Stimulated activated CD8-positive, alpha-beta memory T cell treated with anti-CD3 and anti-CD28 coated beads, Interleukin-12 subunit alpha, Interleukin-12 subunit beta, amount 100 ng/mL, for 4 hours (primary cell): ENCODE measurements around the gene RARS2.

Experiments
- DNase-seq: peaks from one replicate; pipeline ENCODE4 v3.0.0-alpha.2; 2020; ENCODE audit warnings: low read depth

RARS2 gene

GRCh38 chr6:87573307-87574024 lies 16.3 kb downstream of the RARS2 start:
- DNase-seq: no peak

GRCh38 chr6:87572883-87573282 lies 16.9 kb downstream of the RARS2 start:
- no peak for DNase-seq

DNA sequence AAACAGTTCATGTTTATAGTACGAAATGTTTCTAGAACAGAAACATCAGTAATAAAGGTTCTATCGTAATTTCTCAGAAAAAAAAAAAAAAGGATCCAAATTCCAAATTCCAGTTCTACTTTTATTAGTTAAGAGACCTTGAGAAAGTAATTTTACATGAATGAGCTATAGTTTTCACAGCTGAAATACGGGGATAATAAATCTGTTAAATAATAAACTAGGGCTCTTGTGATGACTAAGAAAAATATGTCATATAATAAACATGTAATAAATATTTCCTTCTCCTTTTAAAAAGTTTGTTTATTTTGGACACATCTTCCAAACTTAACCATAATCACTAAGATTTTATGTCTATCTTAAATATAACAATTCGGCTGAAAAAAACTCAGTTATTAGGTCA lies 17.8 kb downstream of the RARS2 start:
- DNase-seq: no peak

GRCh38 chr6:87561017-87561416 lies 28.8 kb downstream of the RARS2 start:
- DNase-seq: no peak

- DNase-seq: no peak
Measured at GRCh38 chr6:87558446-87558845, 31.3 kb downstream of the RARS2 start.

DNA sequence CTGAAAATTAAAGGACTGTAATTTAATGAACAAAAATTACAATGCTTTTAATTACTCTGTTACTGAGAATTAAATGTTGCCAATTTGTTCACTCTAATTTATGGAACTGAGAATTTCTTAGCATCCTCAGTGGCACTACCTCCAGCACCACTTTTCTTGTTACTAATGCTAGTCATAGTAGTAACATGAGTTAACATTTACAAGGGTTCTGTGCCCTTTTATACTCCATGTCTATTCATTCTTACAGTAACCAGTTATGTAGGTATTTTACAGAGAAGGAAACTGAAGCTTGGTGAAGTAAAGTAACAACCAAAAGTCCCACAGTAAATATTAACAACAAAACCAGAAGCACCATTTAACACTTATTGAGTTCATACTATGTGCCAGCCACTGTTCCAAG lies 34.3 kb downstream of the RARS2 start:
- no peak for DNase-seq

GRCh38 chr6:87553159-87553765 lies 36.5 kb downstream of the RARS2 start:
- DNase-seq: no peak

GRCh38 chr6:87551799-87552198 lies 38.0 kb downstream of the RARS2 start:
- no peak for DNase-seq

DNA sequence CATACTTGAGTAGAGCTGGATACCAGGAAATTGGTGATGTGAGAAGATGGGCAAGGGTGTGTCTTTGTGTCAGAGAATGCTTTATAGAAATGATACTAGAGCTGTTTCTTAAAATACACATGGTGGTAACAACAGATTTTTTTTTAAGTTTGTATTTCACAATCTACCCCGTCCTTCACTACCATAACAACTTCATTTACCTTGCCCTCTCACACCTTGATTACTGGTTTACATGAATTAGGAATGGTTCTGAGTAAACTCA lies 45.4 kb downstream of the RARS2 start:
- DNase-seq: no peak

DNA sequence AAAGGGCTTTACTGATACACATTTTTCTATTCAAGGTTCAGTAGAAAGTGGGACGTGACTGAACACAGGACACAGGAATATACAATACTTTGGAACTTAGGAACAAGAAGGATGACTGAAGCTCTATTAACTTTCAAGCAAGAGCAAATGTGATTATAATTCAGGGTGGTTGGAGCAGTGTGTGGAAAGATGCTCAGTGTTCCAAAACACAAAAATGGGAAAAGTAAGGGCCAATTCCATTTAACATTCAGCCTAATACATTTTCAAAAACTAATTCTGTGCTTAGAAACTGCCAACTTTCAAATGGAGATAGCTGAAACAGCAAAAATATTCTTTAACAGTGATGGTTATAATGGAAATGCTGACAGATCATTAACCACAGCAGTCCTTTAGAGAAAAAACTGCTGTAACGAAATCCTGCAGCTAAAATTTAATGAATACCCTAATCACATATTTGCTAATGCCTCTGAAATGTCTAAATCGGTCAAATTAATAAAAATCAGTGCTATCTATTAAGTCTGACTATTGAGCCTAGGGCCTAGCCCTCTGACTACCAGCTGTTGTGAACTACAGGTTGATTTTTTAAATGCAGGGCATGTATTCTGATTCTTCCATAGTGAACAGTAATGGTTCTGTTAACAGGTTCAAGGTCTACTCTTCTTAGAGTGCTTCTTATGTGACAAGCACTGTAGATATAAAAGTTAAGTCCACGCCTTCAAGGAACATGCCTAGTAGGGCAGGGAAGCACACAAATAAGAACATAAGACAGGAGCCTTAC lies 45.9 kb downstream of the RARS2 start:
- DNase-seq: no peak

GRCh38 chr6:87541744-87542143 lies 48.0 kb downstream of the RARS2 start:
- DNase-seq: no peak

GRCh38 chr6:87541041-87541440 lies 48.7 kb downstream of the RARS2 start:
- no peak for DNase-seq

DNA sequence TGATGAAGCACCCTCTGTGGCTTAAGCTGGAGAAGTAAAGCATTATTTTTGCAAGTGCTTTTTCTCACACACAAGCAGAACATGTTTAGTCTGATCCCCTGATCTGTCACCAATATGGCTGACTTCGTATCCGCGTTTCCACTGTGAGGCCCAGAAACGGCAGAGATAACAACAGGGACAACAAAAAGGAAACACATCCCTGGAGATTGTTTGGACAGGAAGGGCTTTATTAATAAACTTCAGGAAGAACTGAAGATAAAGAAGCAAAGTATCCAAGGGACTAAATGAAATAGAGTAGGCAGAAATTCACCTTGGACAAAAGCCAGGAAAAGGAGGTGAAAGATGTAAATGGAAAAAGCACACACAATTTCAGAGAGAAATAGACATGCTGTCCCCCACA lies 49.2 kb downstream of the RARS2 start:
- no peak for DNase-seq

DNA sequence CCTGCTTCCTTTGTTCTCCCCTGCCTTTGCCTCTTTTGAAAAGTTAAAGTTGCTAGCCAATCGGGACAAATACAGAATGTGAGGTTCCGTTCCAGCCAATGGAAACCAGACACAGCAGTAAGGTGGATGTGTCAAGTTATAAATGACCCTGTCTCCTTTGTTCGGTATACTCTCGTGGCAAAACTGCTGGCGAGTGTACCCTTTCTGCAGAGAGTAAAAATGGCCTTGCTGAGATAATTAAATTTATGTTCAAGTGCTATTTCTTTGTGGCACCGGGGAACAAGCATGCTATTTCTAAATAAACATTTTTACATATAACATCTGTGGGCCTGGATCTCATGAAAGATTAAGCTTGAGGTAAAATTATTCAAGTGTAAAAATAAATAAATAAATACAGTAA lies 50.2 kb downstream of the RARS2 start:
- DNase-seq: no peak

DNA sequence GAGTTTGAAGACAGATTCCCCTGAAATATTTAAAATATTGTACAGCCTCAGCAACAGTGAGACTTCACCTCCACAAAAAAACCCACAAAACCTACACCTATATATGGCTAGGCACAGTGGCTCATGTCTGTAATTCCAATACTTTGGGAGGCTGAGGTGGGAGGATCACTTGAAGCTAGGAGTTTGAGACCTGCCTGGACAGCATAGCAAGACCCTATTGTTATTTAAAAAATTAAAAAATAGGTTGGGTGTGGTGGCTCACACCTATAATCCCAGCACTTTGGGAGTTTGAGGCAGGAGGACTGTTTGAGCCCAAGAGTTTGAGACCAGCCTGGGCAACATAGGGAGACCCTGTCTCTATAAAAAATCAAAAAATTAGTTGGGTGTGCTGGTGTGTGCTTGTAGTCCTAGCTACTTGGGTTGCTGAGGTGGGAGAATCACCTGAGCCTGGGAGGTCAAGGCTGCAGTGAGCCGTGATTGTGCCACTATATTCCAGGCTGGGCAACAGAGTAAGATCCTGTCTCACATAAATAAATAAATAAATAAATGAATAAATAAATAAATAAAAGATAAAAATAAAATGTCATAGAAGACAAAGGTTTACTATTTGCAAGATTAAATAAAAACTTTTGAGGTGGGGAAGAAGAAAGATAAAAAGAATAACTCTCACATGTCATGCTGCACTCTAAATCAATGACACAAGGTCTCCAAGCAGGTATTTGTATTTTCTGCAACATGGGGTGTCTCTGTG lies 51.1 kb downstream of the RARS2 start:
- no peak for DNase-seq

GRCh38 chr6:87534377-87535047 lies 55.3 kb downstream of the RARS2 start:
- DNase-seq: no peak

DNA sequence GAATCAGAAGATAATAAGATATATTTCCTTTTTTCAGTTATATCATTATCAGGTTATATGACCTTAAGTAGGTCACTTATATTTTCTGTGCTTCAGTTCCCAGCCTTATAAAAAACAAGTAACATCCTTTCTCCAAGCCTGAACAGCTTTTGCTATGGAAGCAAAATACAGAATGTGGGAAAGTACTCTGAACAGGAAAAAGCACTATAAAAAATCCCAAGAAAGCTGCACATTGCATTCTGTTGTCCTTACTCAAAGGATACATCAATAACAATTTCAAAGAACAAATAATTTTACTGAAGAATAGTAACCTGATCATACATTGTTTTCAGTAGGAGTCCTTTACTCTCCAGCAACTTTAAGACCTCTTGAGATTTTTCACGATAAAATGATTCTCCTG lies 60.6 kb downstream of the RARS2 start:
- no peak for DNase-seq

- DNase-seq: no peak
Measured at GRCh38 chr6:87522686-87523085, 67.1 kb downstream of the RARS2 start.

DNA sequence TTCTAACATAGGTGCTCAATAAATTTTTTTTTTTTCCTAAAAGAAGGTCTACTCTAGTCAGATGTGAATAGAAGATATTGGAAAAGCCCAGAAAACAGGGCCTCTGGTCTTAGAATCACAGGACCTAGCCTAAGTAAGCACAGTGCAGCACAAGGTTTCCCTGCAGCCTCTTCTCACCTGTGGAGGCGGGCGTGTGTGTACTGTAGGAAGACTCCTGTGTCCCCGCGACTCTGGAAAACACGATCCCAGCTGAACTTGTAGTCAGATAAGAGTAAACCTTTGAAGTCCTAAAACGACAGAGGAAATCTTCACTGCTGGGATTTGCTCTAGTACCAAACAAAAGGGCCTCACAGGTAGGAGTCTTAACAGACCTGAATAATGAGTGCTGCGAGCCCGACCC lies 71.3 kb downstream of the RARS2 start:
- DNase-seq: no peak

- DNase-seq: no peak
Measured at GRCh38 chr6:87514831-87515230, 75.0 kb downstream of the RARS2 start.

DNA sequence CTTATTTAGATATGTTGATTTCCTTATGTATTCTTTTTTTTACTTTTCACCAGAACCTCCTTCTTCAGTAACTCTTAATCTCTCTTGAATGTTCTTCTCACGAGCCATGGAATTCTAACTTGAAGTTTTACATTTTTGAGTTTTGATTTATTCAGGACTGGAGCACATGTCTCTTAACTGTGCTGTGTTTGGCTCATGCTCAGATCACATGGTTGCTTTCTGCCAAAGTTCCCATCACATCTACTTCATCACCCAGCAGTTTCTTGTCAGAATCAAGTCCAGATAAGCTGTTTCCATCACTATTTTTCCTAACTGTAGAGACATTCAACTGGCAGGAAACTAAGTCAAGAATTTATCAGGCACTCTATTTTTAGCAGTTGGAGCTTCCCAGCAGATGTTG lies 85.3 kb downstream of the RARS2 start:
- no peak for DNase-seq

DNA sequence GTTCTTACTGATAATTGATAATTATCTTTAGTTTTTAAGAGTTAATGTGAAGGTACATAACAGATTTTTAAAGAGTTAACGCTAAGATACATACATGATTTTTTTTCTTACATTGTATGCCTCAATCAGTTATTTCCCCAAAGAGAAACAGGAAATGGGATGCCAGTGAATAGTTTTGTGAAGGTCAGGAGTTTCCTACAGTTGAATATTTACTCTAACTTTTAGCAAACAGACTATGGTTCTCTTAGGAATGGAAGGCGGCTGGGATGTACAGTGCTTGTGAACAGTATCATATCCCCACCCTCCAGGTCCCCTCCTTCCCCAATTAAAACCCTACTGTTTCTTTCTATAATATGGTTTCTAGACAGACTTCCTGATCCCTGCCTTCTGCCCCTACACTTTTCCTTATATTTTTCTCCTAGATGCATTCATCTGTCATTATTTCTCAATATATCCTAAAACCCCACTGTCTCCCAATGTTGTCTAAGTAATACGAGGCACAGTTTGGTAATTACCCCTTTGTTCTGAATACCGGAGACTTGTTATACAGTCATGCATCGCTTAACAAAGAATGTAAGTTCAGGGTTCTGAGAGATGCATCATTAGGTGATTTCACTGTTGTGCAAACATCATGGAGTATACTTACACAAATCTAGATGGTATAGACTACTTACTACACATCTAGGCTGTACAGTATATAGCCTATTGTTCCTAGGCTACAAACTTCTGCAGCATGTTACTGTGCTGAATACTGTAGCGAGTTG lies 87.8 kb downstream of the RARS2 start:
- DNase-seq: no peak
